PC-9 (cell line): ENCODE measurements around the gene CTNNA1.

Source experiments
- EZH2 ChIP-seq: fragments of 200-600 bp; sonication (generic); IDR thresholded peaks from 2 replicates; pipeline ENCODE4 v1.8.0; 2017; ENCODE audit warnings: antibody characterized with exemption, low read depth
- TF ChIP-seq, protein P1 (sequence below): fragments of 200-600 bp; sonication (generic); conservative IDR thresholded peaks from 2 replicates; pipeline ENCODE4 v1.6.1; 2017; ENCODE audit warnings: mixed run types, antibody characterized with exemption, mild to moderate bottlenecking, moderate library complexity

DNA sequence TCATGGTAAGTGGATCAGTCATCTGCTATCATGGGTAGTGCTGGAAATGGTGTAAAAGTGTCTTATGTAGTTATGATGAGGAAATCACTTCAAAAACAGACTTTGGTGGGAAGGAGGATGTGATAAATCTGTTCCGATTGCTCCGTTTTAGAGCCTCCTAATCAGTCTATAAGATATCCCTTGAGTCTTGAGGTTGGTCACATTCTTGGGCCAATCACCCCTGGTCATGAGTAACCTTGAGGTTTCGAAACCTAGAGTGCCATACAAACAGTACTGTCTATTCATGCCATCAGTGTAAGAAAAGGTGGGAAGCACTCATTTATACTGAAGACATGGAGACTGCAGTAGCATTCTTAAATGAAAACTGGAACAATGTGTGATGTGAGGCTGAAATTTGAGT, 76.1 kb downstream of the CTNNA1 start:
- TF ChIP-seq, protein P1, sequence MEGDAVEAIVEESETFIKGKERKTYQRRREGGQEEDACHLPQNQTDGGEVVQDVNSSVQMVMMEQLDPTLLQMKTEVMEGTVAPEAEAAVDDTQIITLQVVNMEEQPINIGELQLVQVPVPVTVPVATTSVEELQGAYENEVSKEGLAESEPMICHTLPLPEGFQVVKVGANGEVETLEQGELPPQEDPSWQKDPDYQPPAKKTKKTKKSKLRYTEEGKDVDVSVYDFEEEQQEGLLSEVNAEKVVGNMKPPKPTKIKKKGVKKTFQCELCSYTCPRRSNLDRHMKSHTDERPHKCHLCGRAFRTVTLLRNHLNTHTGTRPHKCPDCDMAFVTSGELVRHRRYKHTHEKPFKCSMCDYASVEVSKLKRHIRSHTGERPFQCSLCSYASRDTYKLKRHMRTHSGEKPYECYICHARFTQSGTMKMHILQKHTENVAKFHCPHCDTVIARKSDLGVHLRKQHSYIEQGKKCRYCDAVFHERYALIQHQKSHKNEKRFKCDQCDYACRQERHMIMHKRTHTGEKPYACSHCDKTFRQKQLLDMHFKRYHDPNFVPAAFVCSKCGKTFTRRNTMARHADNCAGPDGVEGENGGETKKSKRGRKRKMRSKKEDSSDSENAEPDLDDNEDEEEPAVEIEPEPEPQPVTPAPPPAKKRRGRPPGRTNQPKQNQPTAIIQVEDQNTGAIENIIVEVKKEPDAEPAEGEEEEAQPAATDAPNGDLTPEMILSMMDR = no peak
- TF ChIP-seq EZH2 = no peak
